ENCODE measurements around the gene GUCY2D. TPM values are rescaled to one million over a fixed set of nuclear protein-coding genes. Genes with fewer than 3 reads are reported as not detected.

Gene GUCY2D
- not detected in 2 replicates for total RNA-seq

DNA sequence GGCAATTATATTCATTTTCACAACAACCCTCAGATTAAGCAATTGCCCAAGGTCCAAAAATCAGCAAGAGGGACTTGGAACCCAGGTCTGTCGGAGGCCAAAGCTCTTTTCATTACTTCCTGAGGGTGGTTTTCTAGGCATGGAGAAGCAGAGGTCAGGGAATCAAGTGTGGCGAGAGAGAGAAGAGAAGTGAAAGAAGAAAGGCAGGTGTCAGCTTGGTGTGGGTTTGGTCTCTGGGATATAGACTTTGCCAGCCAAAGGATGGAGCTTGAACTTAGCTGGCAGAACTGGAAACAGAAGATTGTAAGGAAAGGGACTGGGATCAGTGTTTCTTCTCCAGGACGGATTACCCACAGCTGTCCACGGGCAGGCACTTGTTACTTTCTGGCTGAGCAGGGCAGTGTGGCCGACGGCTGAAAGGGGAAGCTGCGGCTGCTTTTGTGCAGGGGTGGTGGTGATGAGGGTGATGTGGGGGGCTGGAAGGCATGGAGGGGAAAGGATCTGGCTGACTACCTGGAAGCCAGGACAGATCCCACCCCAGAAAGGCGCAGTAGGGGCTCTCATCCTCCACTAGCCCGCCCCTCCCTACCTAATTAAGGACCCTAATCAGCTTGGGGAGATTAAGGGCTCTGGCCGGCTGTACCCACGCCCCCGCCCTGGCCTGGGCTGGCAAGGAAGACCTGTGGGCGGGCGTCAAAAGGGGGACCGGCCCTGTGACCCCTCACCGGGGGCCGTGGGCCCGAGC, at the start of gene GUCY2D:
Gene GUCY2D (plus strand): TSS at position 640 of the 745 bp plus-strand sequence. CDS start 433 bp downstream, outside the sequence.

GRCh38 chr17:8038954-8039610, 36.7 kb downstream of the GUCY2D start, which contains the start of gene ALOX15B:
Gene ALOX15B (plus strand): TSS chr17:8039059. CDS start chr17:8039156, 97 bp downstream.

Other genes with a start within 250 kb of the GUCY2D start
- 3.2 and 7.6 TPM in 2 replicates for gene KDM6B, start 168.4 kb upstream of the GUCY2D start, total RNA-seq
- 0.72 TPM in 1 of 2 replicates, not detected in the other for gene TMEM88, start 147.5 kb upstream of the GUCY2D start, total RNA-seq
- 110 and 113 TPM in 2 replicates for gene NAA38, start 145.1 kb upstream of the GUCY2D start, total RNA-seq
- gene CYB5D1, start 144.6 kb upstream of the GUCY2D start, total RNA-seq = 7.6 and 8.1 TPM in 2 replicates
- gene CHD3, start 113.8 kb upstream of the GUCY2D start, total RNA-seq = 64.0 and 75.8 TPM in 2 replicates
- 0.72 and 1.1 TPM in 2 replicates for gene RNF227, start 86.3 kb upstream of the GUCY2D start, total RNA-seq
- 0.18 TPM in 1 of 2 replicates, not detected in the other for gene KCNAB3, start 72.8 kb upstream of the GUCY2D start, total RNA-seq
- 33.4 and 51.2 TPM in 2 replicates for gene TRAPPC1, start 70.7 kb upstream of the GUCY2D start, total RNA-seq
- gene CNTROB, start 70.4 kb upstream of the GUCY2D start, total RNA-seq = 15.0 and 24.1 TPM in 2 replicates
- gene ALOX15B, start 36.4 kb downstream of the GUCY2D start, total RNA-seq = 0.16 and 0.36 TPM in 2 replicates
- gene ALOX12B, start 85.1 kb downstream of the GUCY2D start, total RNA-seq = not detected in 2 replicates
- gene ALOXE3, start 115.9 kb downstream of the GUCY2D start, total RNA-seq = not detected in 2 replicates
- gene HES7, start 121.5 kb downstream of the GUCY2D start, total RNA-seq = not detected in 2 replicates
- gene PER1, start 149.8 kb downstream of the GUCY2D start, total RNA-seq = 30.0 and 61.0 TPM in 2 replicates
- 3.9 and 8.5 TPM in 2 replicates for gene VAMP2, start 160.3 kb downstream of the GUCY2D start, total RNA-seq
- gene TMEM107, start 173.8 kb downstream of the GUCY2D start, total RNA-seq = 16.8 and 24.0 TPM in 2 replicates
- gene BORCS6, start 187.6 kb downstream of the GUCY2D start, total RNA-seq = 4.2 and 9.4 TPM in 2 replicates
- 7.0 and 10.3 TPM in 2 replicates for gene AURKB, start 208.0 kb downstream of the GUCY2D start, total RNA-seq
- 2.3 and 5.0 TPM in 2 replicates for gene CTC1, start 245.4 kb downstream of the GUCY2D start, total RNA-seq
- gene PFAS, start 246.7 kb downstream of the GUCY2D start, total RNA-seq = 16.4 and 26.9 TPM in 2 replicates